Liver (tissue), 3 donors: Measurements from ENCODE around the gene ATP1A3.

Experiments used
- FOXA1 ChIP-seq: IDR thresholded peaks from 2 replicates; pipeline ENCODE4 v1.6.1; 2016; ENCODE audit warnings: antibody characterized with exemption
- GABPA ChIP-seq, 2 donors: IDR thresholded peaks in 1 of 2; conservative IDR thresholded peaks in 1 of 2; 2 replicates each; pipeline ENCODE4 v1.6.1; 2016; ENCODE audit warnings: antibody characterized with exemption in 2 of 2, mild to moderate bottlenecking in 1 of 2, moderate library complexity in 1 of 2
- RAD21 ChIP-seq, 2 donors: IDR thresholded peaks; 2 replicates each; pipeline ENCODE4 v1.6.1; 2016; ENCODE audit warnings: antibody characterized with exemption in 2 of 2, mild to moderate bottlenecking in 2 of 2
- RXRA ChIP-seq, 2 donors: IDR thresholded peaks; 2 replicates each; pipeline ENCODE4 v1.6.1; 2017 to 2018; ENCODE audit warnings: antibody characterized with exemption in 2 of 2, mild to moderate bottlenecking in 1 of 2
- SP1 ChIP-seq: IDR thresholded peaks from 2 replicates; pipeline ENCODE4 v1.6.1; 2018; ENCODE audit warnings: antibody characterized with exemption, mild to moderate bottlenecking
- TAF1 ChIP-seq: conservative IDR thresholded peaks from 2 replicates; pipeline ENCODE4 v1.6.1; 2016; ENCODE audit warnings: antibody characterized with exemption, mild to moderate bottlenecking
- YY1 ChIP-seq: IDR thresholded peaks from 2 replicates; pipeline ENCODE4 v1.6.1; 2016; ENCODE audit warnings: antibody characterized with exemption, mild to moderate bottlenecking
- TF ChIP-seq, protein P1 (sequence below): fragments of 150-350 bp; IDR thresholded peaks from 2 replicates; pipeline ENCODE4 v1.5.1; 2017; ENCODE audit warnings: improper control_type of control experiment, low read depth, low read length; ENCODE audit not compliant: missing input control
- TF ChIP-seq, protein P2 (sequence below): IDR thresholded peaks from 2 replicates; pipeline ENCODE4 v1.6.1; 2016; ENCODE audit warnings: antibody characterized with exemption
- TF ChIP-seq, protein P3 (sequence below): IDR thresholded peaks from 2 replicates; pipeline ENCODE4 v1.6.1; 2016; ENCODE audit warnings: antibody characterized with exemption, mild to moderate bottlenecking
- donor health status: healthy.
- donor health status: healthy.

DNA sequence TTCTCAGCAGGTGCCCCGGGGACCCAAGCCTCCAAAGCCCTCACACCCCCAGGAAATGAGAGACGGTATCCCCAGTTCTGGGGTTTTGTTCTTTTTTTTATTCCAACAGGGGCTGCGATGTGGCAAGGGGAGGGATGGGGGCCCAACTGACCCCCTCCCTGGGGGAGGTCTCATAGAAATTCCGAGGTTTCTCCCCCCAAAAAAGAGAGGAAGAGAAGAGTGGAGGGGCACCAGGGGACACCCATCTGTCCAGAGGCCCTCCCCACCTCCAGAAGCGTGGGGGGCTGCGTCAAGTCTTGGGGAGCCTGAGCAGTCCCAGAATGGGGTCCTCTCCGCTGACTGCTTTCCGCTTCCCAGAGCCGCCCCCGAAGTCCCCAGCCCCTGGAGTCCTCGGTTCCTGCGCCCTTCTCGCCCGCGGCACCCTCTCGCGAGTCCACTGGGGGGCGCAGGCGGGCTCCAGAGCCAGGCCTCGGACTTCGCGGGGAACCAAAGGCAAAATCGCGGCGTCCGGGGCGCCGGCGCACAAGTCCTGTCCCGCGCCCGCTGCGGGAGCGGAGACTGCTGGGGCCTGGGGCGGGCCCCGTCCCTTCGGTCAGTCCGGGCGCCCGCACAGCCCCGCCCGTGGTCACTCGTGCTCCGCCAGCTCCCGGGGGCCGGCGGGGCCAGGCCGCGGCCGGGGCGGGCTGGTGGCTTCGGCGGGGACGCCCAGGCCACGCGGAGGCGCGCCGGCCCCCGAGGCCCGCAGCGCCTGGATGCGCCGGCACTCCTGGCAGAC is 4.4 kb upstream of the ATP1A3 start:
- TF ChIP-seq, protein P1, sequence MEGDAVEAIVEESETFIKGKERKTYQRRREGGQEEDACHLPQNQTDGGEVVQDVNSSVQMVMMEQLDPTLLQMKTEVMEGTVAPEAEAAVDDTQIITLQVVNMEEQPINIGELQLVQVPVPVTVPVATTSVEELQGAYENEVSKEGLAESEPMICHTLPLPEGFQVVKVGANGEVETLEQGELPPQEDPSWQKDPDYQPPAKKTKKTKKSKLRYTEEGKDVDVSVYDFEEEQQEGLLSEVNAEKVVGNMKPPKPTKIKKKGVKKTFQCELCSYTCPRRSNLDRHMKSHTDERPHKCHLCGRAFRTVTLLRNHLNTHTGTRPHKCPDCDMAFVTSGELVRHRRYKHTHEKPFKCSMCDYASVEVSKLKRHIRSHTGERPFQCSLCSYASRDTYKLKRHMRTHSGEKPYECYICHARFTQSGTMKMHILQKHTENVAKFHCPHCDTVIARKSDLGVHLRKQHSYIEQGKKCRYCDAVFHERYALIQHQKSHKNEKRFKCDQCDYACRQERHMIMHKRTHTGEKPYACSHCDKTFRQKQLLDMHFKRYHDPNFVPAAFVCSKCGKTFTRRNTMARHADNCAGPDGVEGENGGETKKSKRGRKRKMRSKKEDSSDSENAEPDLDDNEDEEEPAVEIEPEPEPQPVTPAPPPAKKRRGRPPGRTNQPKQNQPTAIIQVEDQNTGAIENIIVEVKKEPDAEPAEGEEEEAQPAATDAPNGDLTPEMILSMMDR, result no peak
- no peak for TF ChIP-seq FOXA1
- TF ChIP-seq, protein P2, sequence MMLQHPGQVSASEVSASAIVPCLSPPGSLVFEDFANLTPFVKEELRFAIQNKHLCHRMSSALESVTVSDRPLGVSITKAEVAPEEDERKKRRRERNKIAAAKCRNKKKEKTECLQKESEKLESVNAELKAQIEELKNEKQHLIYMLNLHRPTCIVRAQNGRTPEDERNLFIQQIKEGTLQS, result no peak
- TF ChIP-seq YY1, result no peak
- no peak for TF ChIP-seq TAF1
- TF ChIP-seq RAD21 (IDR thresholded peaks at IDR 0.05), result no peak
- no peak for TF ChIP-seq SP1
- no peak for TF ChIP-seq GABPA (IDR thresholded peaks at IDR 0.05 in 1 of 2, conservative IDR thresholded peaks at IDR 0.05 in 1 of 2)
- TF ChIP-seq RXRA (IDR thresholded peaks at IDR 0.05), result no peak
- TF ChIP-seq, protein P3, sequence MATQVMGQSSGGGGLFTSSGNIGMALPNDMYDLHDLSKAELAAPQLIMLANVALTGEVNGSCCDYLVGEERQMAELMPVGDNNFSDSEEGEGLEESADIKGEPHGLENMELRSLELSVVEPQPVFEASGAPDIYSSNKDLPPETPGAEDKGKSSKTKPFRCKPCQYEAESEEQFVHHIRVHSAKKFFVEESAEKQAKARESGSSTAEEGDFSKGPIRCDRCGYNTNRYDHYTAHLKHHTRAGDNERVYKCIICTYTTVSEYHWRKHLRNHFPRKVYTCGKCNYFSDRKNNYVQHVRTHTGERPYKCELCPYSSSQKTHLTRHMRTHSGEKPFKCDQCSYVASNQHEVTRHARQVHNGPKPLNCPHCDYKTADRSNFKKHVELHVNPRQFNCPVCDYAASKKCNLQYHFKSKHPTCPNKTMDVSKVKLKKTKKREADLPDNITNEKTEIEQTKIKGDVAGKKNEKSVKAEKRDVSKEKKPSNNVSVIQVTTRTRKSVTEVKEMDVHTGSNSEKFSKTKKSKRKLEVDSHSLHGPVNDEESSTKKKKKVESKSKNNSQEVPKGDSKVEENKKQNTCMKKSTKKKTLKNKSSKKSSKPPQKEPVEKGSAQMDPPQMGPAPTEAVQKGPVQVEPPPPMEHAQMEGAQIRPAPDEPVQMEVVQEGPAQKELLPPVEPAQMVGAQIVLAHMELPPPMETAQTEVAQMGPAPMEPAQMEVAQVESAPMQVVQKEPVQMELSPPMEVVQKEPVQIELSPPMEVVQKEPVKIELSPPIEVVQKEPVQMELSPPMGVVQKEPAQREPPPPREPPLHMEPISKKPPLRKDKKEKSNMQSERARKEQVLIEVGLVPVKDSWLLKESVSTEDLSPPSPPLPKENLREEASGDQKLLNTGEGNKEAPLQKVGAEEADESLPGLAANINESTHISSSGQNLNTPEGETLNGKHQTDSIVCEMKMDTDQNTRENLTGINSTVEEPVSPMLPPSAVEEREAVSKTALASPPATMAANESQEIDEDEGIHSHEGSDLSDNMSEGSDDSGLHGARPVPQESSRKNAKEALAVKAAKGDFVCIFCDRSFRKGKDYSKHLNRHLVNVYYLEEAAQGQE, result no peak
